ENCODE results near the gene TINCR.

DNA sequence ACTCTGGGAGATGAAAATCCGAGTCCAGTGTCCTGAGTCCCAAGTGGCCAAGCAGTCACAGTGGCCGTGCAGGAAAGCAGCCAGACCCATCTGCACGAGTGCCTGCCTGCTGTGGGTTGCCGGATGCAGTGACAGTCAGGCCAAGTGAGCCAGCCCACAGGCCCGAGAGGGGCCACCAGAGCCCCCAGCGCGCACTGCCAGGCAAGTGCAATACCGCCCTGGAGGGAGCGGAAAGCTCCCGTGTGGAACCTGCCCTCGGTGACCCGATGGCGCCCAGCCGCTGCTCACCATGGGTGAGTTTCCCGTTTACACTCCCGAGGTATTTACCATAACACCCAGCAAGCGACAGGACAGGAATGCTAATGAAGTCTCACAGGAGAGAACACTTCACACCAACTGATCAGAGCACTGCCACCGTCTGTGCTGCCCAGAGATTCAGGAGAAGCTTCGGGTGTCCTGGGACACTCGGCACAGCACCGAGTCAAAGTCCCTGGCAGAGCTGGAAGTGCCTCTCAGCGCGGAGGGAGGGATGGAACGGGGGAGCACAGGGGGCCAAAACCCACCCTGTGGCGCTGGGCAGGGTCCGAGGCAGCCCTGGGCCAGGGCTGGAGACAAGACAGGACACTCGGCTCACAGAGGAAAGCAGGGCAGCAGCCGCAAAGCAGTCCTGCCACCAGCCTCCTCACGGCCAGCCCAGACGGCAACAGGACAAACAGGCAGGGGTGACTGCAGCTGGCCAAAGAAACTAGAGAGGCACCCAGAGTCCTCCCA lies 21.3 kb upstream of the TINCR start:
- no peak for TF ChIP-seq POLR2AphosphoS5 (IDR thresholded peaks at IDR 0.05; ENCODE audit: low read depth, low read length)
- TF ChIP-seq POLR2A (IDR thresholded peaks at IDR 0.05; ENCODE audit: low read depth, low read length), result no peak
